GM12891 (cell line): ENCODE measurements around the gene CNTN4.

ENCODE experiments used
- POLR2A ChIP-seq: IDR thresholded peaks from 2 replicates; pipeline ENCODE4 v1.6.1; 2011; ENCODE audit warnings: low read depth, low read length, control low read depth
- POLR2AphosphoS5 ChIP-seq: IDR thresholded peaks from 2 replicates; pipeline ENCODE4 v1.6.1; 2011; ENCODE audit warnings: low read depth, low read length, control low read depth

DNA sequence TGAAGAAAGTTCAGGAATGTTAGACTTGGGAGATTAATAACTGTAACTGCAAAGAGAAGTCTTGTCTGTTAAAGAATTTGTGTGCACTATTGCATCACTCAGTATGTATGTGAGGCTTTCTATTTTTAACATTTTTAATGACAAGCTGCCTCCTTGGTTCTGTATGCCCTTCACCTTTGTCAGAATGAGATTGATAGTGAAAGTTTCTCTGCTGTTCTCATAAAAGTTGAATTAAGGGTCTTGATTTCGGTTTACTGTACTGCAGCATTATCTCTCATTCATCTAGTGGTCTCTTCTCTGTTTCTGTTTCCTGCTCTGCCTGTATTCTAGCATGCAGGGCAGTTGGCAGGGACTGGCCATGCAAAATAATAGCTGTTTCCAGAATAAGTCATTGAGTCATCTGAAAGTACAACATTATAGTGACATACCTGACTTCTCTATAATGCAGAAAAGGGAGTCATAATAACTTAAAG lies 556.6 kb downstream of the CNTN4 start:
- no peak for TF ChIP-seq POLR2A
- no peak for TF ChIP-seq POLR2AphosphoS5
